ENCODE measurements around the gene SMAP1.

SMAP1 gene

GRCh38 chr6:70667711-70668498, at the start of gene SMAP1:
SMAP1 (plus strand) TSS chr6:70667883; CDS start chr6:70668024, 141 bp downstream.
- DNase-seq, result peak; percentile 79 to 92

DNA sequence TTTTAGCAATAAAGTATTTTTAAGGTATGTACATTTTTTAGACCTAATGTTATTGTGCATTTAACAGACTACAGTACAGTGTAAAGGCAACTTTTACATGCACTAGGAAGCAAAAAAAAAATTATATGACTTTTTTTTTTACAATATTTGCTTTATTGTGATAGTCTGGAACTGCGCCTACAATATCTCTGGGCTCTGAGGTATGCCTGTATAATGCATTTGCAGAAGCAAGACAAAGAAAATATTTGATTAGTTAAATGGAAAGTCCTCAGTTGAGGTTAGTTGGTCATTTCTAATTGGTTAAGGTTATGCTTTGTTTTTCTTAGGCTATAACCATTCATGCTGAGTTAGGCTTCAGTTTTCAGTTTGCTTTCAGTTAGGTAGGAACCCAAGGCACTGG, 46.9 kb upstream of the SMAP1 start:
- DNase-seq, result no peak

- no peak for DNase-seq
These were observed 45.2 kb upstream of the SMAP1 start for GRCh38 chr6:70622461-70622860.

DNA sequence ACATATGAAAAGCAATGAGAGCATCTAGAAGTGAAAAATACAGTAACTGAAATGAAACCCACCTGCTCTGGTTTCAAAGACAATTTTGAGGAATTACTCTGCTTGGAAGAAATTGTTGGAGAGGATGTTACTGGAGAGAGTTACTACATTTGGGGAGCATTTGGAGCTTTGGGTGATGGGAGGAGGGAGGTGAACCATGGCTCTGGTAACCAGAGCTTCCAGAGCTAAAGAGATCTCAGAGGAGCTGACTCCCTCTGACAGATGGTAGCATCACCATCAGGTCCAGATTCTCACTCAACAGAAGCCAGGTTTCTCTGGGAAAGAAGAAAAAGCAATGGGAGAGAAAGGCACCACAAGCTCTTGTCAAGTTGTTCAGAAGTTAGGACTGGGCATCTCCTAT, 42.2 kb upstream of the SMAP1 start:
- no peak for DNase-seq

- no peak for DNase-seq
These were observed 40.0 kb upstream of the SMAP1 start for GRCh38 chr6:70627500-70628254.

DNA sequence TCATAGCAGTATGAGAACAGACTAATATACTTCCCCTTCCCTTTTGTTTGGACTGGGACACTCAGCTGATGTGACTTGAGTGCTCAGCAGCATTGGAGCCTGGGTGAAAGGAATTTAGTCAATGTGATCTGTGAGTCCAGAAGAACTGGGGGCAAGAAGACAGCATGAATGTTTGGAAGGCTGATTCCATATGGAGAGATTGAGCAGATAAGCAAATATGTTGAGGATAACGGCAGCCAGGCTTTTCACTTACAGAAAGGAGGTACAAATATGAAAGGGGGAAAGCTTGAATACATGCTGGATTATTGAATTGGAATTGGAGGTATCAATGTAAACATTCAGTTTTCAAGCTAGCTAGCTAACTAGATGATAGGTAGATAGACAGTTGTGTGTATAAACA, 37.8 kb upstream of the SMAP1 start:
- DNase-seq, result no peak

GRCh38 chr6:70633870-70634269, 33.8 kb upstream of the SMAP1 start:
- DNase-seq, result no peak

DNA sequence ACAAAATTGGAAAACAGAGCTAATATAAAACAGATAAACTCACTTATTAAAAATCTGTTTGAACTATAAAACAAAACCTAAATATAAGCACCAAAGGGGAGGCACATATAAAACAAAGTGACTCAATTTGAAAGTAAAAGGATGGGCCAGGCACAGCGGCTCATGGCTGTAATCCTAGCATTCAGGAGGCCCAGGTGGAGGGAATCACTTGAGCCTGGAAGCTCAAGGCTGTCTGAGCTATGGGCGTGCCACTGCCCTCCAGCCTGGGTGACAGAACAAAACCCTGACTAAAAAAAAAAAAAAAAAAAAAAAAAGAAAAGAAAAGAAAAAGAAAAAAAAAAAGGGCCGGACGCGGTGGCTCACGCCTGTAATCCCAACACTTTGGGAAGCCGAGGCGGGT, 31.1 kb upstream of the SMAP1 start:
- no peak for DNase-seq

DNA sequence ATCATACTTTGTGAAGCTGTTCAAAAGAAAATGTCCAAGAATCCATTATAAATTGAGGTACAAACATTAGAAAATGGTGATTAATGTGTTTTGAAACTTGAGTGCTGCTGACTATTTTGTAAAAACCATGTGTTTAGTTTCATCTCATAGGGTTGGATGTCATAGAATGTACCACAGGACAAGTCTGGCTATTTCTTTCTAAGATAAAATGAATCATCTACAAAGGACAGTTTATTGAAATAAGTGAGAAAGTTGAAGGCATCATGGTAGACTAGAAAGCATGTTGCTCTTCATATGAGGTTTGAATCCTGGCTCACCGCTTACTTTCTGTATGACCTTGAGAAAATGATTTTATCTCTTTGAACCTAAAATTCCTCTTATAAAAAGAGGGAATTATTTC, 29.2 kb upstream of the SMAP1 start:
- DNase-seq, result no peak

- DNase-seq, result no peak
These were observed 16.3 kb upstream of the SMAP1 start for GRCh38 chr6:70651326-70651905.

GRCh38 chr6:70652216-70652615, 15.5 kb upstream of the SMAP1 start:
- no peak for DNase-seq

DNA sequence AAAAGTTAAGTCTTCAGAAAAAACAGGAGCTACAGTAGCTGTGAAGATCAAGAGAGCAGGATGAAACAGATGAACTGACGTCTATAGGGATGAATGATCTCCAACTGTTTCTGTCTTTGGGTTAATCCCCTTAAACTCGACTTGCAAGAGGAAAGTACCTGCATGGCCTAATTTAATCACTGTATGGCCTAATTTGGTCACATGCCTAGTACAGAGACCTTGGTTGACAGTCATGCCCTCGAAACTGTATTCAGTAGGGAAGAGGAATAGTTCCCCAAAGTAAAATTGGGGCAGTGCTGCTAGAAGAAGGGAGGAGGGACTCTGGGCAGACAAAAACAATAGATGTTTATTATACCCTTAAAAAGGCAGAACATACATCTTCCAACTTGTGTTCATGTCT, 10.0 kb upstream of the SMAP1 start:
- DNase-seq, result no peak

DNA sequence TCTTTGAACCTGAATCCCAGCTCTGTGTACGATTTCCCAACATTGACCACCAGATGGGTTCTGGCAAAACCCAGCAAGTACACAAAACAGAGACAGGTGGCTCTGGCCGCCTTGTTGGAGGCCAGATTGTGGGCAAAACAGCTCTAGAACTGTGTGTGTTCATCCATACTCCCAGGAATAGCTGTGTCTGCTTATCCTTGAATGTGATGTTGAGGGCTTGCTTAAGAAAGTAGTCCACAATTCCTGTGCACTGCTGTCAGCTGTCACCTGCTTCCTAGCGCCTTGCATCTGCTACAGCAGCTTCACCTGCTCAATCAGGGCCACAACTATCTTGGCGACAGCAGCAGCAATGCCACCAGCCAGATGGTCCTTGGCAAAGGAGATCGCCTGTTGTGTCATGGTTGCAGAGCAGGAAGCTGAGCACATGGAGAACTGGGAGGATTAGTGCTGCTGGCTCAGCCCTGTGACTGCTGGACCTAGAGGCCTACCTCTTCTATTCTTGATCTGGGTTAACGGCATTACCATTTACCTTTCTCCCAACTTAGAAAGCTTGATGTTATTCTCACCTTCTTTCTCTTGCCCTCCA, 3.7 kb upstream of the SMAP1 start:
- DNase-seq, result no peak

DNA sequence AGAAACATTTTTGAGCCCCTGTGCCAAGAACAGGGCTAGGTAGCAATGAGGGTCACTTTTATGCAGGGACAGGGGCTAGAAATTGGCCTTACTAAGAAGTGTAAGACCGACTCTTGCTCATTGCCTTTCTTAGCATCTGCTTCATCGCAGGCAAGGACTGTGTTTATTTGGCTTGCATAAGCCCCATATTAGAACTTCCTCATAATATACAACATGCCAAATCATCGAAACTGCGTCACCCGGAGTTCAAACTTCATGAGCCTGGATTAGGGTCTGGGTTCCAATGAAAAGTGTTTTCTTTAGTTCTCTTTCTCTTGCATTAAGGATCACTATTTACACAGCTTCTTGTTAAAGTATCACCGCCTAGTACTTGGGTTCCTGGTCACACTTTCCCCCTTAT, 977 bp upstream of the SMAP1 start:
- no peak for DNase-seq

DNA sequence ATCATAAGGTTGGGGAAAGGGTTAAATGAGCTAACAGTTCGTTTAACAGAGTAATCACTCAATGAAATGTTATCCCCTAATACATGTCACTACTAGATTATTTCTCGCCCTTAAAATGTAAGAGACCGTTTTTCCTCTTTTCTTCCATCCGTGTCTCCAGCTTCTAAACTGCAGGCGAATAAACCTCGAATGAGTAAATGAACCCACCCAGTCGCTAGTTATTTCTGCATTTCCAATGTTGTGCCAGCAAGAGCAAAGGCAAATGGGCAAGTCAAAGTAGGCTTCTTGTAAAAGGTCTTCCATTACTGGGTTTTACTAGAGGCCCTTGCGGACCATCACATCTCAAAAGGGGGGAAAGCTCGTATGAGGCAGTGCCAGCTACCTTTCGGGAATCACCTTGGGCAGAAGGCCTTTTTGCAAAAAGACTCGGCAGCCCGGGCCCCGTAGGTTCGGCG, 400 bp upstream of the SMAP1 start:
- no peak for DNase-seq

GRCh38 chr6:70668499-70668812, 773 bp downstream of the SMAP1 start:
- no peak for DNase-seq

DNA sequence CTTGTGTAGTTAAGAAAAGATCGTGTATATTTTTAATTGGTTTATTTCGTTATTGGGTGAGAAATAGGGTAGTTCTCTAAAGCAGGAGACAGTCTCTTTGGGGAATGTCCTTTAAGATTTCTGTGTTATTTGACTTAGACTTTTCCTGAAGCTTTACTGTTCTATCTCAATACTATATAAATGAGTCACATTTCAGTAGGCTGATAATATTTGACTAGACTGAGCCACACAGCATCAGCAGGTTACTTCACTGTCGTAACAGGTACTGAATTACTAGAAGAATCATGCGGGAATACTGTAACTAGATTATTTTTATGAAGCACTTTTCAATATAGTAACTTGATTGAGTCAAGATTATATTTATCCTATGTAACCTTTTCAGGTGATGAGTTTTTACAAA, 1.4 kb downstream of the SMAP1 start:
- DNase-seq, result no peak

DNA sequence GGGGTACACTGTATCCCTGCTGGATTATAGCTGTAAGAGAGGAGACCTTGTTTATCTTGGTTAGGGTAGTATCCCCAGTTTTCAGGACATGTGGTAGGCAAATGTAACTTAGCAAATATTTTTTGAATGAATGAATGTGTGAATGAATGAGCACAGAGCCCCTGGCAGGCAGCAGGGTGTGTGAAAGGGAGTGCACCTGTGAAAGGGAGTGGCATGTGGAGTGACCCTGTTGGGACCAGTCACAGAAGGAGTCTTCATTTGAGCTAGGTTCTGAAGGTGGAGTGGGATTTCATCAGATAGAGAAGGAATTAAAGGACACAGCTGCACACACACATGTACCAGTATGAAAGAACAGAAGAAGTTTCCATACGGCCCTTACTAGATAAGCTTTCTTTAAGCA, 4.9 kb downstream of the SMAP1 start:
- no peak for DNase-seq

GRCh38 chr6:70673054-70673453, 5.4 kb downstream of the SMAP1 start:
- DNase-seq, result no peak

DNA sequence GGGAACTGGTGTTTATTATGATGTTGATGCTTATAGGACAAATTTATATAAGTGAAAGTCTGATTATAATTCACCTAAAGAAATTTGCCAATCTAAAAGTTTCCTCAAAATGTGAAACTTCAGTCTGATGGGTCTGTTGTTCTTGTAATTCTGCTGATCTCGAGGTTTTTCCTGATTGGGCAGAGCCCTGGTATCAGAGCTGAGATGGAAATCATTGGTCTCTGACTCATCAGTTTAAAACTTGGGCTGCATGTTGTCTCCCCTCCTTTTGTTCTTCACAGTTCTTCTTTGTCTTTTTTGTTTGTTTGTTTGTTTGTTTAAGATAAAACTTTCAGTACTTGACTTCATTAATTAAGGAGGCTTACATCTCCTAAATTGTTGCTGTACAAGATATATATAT, 5.9 kb downstream of the SMAP1 start:
- DNase-seq, result no peak

GRCh38 chr6:70675822-70676221, 8.1 kb downstream of the SMAP1 start:
- DNase-seq, result no peak

- DNase-seq, result no peak
These were observed 9.1 kb downstream of the SMAP1 start for GRCh38 chr6:70676821-70677220.

DNA sequence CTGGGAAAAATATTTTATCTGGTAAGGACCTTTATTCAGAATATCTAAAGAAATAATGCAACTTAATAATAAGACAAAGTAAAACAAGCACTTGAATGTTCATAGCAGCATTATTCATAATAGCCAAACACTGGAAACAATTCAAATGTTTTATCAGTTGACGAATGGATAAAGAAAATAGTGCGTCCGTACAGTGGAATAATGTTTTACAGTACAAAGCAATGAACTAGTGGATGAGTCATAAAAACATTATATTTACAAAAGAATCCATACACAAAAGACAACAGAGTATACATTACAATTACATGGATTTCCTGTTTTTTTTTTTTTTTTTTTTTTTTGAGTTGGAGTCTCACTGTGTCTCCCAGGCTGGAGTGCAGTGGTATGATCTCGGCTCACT, 12.7 kb downstream of the SMAP1 start:
- DNase-seq, result no peak

Data from NCI-H1930 (cell line).